GM18907 (cell line): Measurements from ENCODE around the gene TPK1.
"Not testable (repeated sequence)": the region's sequence is repeated elsewhere in the genome, so short reads cannot be mapped to it uniquely, and the experiment has no call there.

Experiments used
- ATAC-seq: cut with Tn5 transposase; IDR thresholded peaks from one replicate; pipeline ENCODE4 v1.9.1; 2021; ENCODE audit warnings: mild to moderate bottlenecking, moderate library complexity; ENCODE audit not compliant: unreplicated experiment

The TPK1 gene

DNA sequence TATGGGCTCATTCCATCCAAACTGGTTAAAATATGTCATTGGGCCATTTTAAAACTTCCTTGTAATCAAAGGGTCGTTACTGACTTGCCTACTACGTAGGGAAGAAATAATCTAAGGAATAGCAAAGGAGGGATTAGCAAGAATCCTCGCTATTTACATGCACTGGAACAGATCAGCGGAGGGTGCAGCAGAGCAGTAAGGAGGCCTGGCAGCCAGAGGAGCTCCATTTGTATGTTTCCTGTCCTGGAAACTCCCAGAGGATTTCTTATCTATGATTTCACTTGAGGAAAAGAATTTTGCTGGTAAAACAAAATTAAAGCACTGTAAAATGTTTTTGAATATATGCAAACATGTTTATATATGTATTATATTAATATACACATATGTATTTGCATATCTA is 107.3 kb downstream of the TPK1 start:
- no peak for ATAC-seq

DNA sequence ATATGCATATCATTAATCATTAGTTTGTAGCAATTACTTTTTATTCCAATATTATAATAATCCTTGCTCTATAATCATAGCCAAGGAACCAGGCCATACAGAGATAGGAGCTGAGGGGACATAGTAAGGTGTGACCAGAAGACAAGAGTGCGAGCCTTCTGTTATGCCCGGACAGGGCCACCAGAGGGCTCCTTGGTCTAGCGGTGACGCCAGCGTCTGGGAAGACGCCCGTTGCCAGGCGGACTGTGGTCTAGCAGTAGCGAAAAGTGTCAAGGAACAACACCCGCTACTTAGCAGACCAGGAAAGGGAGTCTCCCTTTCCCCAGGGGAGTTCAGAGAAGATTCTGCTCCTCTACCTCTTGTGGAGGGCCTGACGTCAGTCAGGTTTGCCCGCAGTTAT is 109.0 kb downstream of the TPK1 start:
- ATAC-seq = not testable (repeated sequence)

DNA sequence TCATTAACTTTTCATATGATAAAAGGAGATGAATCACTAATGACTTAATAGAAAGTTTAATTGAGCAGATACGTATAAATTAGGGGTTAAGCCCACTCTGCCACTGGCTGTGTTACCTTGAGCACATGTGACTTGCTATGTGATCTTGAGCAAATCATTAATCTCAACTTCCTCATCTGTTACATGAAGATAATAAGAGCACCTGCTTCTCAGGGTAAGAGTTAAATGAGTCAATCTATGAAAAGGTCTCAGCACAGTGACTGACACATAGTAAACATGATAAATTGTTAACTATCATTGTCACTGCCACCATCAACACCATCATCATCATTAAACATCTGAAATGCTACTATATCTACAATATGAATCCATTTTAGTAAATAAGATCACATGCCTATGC is 110.8 kb downstream of the TPK1 start:
- peak; percentile 100 for ATAC-seq

DNA sequence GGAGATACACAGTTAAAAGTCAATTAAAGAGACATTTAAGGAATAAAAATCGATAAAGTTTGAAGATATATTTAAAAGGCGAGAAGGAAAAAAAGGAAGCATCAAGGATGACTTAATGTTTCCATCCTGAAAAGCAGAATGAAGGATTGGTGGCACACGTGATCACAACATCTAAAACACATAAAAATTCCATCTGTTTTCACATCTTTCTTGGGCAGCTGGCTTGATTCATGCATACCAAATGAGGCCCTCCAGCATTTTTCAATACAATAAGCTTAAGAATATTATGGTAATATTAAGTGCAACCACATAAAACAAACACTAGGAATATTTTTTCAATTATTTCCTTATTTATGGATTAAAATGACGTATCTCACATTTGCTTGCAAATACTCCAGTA is 112.6 kb downstream of the TPK1 start:
- ATAC-seq = no peak

DNA sequence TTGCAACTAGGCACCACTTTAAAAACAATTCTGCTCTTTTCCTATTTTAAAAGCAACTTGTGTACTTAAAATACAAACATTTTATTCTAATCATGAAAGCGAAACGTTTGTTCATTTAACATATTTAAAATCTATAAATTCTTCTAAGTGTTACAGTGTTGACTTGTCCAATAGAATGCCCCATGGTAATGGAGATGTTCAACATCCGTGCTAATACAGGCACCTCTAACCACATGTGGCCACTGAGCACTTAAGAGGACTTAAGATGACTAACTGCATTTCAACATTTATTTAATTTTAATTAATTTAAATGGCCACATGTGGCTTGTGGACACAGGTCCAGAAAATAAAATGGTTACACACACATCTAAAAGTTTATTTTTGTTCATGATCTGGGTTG is 115.1 kb downstream of the TPK1 start:
- no peak for ATAC-seq

DNA sequence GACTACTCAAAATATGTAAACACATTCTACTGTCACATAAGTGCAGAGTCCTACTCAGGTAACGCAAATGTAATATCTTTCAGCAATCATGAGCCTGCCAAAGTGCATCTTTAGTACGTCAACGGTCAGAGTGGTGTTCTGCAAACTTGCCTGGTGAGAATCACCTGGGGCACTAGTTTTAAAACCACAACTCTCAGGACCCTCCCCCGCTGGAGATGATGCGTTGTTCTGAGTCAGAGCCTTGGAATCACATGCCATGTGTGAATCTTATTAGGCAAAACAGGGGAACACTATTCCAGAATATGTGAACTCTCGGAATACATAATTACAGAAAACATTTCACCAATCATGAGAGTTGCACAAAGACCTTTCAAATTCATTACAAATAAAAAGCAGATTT is 115.7 kb downstream of the TPK1 start:
- ATAC-seq = no peak

DNA sequence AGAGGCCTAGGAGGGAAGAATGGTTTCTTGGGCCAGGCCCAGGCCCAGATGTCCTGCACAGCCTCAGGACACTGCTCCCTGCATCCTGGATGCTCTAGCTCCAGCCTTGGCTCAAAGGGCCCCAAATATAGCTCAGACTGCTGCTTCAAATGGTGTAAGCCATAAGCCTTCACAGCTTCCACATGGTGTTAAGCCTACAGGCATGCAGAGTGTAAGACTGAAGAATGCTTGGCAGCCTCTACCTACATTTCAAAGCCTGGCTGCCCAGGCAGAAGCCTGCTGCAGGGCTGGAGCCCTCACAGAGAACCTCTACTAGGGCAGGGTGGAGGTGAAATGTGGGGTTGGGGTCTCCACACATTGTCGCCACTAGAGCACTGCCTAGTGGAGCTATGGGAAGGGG is 118.1 kb downstream of the TPK1 start:
- ATAC-seq = no peak

DNA sequence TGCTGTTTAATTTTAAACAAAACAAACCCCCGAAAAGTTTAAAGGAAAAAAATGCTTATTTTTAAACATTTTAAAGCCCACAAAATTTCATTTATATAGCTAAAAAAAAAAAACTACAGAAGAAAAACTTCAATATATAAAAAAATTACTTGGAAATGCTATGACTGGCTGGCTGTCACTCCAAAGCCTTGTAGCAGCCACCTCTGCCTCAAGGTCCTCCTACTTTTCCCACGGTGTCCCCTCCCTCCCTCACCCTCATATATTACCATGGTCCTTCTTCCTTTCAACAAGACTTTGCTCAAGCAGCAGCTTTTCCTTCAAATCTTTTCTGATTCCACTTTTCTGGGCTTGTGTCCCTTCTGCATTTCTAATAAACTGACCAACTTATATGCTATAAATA is 122.0 kb downstream of the TPK1 start:
- peak; percentile 69 for ATAC-seq

DNA sequence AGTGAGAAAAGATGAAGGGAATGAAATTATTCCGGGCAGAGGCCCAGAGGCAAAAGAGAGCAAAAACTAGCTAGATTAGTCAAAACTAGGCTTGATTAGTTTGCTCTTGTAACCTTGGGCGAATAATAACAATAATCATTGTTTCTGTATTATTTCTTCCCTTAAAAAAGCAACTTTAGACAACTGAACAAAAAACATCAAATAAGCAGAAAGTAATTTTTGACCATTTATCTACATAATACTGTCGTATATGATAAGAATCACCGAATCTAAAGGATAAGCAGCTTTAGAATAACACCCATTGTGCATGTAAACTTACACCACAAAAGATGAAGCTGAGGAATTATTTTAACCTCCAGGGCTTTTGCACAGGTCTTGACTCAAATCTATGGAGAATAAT is 125.1 kb downstream of the TPK1 start:
- no peak for ATAC-seq

DNA sequence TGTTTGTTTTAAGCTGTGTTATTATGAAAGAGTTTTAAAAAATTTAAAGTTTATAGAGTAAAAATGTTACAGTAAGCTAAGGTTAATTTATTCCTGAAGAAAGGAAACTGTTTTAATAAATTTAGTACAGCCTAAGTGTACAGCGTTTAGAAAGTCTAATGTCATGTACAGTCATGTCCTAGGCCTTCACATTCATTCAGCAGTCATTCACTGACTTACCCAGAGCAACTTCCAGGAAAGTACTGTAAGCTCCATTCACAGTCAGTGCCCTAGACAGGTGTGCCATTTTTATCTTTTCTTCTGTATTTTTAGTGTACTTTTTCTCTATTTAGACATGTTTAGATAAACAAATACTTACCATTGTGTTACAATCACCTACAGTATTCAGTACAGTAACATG is 126.8 kb downstream of the TPK1 start:
- ATAC-seq = no peak

DNA sequence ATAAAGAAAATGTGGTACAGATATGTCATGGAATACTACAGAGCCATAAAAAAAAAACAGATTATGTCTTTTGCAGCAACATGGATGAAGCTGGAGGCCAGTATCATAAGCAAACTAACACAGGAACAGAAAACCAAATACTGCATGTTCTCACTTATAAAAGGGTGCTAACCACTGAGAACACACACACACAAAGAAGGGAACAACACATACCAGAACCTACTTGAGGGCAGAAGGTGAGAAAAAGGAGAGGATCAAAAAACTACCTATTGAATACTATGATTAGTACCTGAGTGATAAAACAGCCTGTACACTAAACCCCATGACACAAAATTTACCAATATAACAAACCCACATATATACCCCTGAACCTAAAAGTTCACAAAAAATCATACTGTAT is 144.6 kb downstream of the TPK1 start:
- ATAC-seq = no peak

DNA sequence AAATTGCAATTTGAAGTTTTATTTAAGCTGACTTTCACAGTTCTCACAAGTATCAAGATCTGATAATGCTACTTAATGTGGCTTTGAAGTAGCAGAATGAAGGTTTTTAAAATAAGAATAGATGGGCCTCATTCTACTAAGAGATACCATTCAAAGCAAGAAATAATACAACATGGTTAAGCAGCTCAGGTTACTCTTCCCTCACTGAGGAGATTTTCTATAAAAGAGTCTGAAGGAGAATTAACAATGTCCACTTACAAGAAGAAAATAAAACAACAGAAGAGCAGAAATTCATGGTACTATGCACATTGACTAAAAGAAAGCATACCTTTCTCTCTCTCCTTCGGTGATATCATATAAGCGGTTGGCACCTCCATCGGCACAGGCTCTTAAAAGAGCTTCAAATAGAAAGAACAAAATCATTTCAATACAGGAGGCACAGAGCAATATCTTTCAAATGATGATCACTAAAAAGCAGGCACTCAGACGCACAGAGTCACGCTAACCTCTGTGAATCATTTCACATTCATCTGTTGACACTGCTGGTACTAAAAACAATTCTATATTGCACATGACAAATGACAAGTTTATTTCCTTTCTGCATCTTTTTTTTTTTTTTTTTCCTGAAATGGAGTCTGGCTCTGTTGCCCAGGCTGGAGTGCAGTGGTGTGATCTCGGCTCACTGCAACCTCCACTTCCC is 153.1 kb downstream of the TPK1 start:
- no peak for ATAC-seq

DNA sequence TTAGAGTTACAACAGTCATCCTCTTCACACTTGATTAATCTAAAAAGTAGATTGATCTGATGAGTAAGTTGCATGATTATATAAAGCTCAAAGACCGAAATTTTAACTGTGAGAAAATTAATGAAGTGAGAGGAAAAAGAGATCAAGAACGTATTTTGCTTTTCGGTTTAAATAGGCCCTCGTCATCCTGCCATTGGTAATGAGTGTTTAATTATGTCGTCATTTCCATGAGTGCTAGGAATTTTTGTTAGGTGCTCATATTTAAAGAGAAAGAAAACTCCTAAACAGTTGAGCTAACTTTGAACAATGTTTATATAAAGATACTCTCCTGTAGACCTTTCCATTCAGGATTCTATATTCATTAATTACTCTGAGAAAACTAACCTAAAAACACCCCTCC is 159.4 kb downstream of the TPK1 start:
- no peak for ATAC-seq

DNA sequence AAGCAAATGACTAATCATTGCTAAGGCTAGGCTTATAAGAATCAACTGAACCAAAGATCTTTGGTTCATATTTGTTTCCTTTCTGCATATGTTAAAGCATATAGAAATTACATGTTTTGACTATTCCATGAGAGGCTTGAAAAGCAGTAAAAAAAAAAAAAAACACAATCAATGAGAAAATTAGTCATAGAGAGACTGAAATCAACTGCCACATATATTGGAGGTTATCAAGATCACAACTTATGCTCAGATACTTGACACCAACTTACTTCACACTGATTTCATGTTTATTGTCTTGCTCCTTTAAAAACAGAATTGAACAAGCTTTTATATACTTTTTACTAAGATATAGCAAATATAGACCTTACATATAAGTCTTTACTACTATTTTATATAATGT is 161.3 kb downstream of the TPK1 start:
- ATAC-seq = no peak

DNA sequence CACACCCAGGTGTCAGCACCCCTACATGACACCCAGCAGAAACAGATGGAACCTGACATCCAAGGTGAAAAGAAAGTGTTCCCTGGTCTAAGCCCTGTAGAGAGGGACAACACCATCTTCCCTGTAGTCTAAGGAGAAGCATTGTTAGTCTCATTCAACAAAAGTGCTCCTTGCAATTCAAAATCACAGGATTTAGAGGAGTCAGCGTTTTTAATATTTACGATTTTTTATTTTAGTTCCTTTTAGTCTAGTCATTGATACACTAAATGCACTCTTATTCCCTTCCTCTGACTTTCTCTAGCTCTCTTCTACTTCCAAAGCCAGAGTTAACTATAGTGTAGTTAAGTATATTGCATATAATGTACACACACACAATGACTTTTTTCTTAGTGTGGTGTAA is 163.0 kb downstream of the TPK1 start:
- ATAC-seq = no peak

DNA sequence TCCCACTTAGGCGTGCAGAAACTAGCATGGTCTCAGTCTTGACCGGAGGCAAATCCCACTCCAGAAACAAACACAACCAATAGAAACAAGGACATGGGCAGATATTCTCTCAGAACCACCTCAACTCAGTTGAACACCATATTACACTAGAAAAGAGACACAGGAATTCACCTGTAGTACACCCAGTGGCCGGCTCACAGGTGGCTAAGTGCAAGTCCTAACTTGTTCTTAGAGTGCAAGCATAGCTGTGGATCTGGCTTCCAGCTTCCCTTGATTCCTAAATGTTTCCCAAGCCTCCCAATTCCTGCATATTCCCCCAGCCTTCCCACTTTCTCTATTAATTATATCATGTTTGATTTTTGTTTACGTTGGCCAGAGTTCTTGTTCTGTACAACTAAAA is 164.4 kb downstream of the TPK1 start:
- no peak for ATAC-seq

DNA sequence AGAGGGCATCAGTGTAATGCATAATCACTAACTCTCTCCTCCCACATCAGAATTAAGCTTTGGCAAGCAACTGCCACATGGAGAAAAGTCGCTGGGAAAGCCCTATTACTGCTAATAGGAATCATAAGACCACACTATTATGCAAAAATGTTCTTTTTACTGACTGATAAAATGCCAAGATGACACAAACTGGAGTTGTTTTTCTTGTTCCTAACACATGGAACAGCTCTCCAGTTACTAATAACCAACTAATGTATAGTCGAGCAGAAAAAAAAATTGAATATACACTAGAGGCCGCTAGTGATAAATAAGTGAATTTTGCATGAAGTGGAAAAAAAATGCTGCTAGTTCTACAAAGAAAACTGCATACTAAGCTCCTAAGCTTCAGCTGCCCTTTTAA is 165.6 kb downstream of the TPK1 start:
- no peak for ATAC-seq

DNA sequence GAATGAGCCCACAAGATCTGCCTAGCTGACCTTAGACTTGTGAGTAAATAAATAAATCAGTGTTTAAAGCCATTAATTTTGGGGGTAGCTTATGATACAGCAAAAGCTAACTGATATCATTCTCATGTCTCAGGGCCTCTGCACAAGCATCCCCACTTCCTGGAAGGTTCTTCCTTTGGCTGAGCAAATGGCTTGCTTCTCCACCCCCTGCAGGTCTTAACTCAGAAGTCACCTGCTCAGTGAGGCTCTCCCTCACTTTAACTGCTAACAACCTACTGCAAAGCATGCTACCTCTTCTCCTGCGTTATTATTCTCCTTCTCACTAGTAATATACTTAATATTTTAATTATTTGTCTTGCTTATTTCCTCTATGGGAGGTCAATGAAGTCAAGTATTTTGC is 167.3 kb downstream of the TPK1 start:
- ATAC-seq = no peak

DNA sequence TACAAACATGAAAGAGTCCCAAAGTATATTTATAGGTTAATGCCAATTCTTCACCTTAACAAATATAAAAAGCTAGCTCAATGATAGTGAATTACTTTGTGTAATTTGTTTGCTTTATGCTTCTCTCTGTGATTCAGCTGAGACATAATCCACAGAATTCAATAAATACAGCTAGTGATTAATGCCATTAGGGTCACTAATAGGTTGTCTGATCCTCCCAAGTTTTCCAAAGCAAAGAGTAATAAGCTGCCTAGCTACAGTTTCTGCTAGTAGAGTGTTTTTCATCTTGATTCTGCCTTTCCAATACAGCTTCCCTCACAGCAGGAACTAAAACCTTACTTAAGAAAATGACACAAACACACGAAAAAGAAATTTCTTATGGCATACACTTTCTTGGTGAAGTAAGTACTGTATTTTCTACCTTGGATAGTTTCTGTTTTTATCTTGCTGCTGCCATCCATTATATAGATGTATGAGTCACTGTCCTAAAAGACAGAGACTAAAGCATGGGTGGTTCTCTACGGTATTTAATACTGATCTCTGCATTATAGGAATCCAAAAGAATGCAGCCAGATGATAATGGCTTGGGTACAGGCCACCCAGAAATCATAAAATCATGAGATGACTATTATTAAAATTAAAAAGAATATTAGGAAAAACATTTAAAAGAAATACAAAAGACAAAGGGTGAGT is 170.0 kb downstream of the TPK1 start:
- ATAC-seq = no peak

DNA sequence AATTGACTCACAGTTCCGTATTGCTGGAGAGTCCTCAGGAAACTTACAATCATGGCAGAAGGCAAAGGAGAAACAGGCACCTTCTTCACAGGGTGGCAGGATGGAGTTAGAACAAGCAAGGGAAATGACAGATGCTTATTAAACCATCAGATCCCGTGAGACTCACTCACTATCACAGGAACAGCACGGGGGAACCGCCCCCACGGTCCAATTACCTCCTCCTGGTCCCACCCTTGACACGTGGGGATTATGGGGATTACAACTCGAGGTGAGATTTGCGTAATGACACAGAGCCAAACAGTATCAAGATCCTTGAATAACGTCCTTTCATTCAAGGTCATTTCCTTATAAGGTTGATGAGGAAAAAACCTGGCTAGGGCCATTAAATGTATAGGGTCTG is 176.6 kb downstream of the TPK1 start:
- no peak for ATAC-seq

DNA sequence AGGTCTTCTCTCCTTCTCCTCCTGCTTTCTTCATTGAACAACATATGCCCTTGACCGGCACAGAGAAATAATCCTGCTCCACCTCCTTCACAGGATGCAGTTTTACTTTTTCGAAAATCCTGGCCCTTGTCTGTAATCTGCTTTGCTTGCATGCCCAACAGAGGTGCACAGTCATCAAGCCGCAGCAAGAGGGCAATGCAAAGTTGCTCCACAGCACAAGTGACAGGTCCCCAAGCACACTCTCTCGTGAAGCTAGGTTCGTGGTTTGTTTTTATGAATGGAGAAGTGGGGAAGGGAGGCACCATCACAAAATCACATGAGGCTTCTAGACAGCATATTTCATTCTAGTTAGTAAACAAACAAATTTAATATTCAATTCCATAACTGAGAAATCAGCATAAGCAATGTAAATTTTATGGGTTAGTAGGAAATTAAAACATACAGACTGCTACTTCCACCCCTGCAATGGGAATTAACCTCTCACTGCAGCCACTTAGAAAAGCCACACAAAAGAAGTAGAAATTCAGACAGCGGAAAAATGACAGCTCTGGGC is 178.8 kb downstream of the TPK1 start:
- ATAC-seq = peak; percentile 63

DNA sequence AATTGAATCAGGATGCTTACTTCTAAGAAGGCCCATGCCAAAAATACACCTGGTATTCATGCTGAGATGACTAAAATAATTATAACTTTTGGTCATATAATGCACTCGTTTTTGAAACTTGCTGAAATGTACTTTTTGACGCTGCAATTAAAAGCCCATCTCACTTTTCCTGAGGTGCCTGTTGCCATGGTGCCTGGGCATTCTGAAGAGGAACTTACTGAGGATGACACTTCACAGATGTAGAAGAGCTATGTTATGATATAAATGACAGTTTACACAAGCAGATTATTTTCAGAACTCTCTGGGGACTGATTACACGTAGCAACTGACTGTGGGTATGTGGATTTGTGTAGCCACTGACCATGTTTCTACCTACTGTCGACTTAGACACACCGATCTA is 182.4 kb downstream of the TPK1 start:
- peak; percentile 59 for ATAC-seq

DNA sequence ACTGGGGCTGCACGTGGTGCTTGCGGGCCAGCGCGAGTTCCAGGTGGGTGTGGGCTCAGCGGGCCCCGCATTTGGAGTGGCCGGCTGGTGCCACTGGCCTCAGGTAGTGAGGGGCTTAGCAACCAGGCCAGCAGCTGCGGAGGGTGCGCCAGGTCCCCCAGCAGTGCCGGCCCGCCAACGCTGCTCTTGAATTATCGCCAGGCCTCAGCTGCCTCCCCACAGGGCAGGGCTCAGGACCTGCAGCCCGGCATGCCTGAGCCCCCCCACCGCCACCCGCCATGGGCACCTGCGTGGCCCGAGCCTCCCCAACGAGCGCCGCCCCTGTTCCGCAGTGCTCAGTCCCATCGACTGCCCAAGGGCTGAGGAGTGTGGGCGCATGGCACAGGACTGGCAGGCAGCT is 185.4 kb downstream of the TPK1 start:
- no peak for ATAC-seq
